GM23338 (cell line): ENCODE results near the gene PIP5K1C. TPM values are rescaled to one million over a fixed set of nuclear protein-coding genes. Genes with fewer than 3 reads are reported as not detected.

Source experiments
- ATAC-seq: fragments of 200-7000 bp; cut with Tn5 transposase; 3 replicates; pipeline ENCODE4 v1.9.1; 2020
- DNase-seq: peaks from one replicate; pipeline ENCODE4 v3.0.0-alpha.2; 2015; ENCODE audit warnings: low spot score
- H2AFZ ChIP-seq: fragments of 200-600 bp; sonication (generic); 2 replicates; pipeline ENCODE4 v1.8.0; 2016; ENCODE audit warnings: antibody characterized with exemption, mild to moderate bottlenecking, moderate library complexity
- H3F3A ChIP-seq: fragments of 200-600 bp; sonication (generic); replicated peaks from 2 replicates; pipeline ENCODE4 v1.8.0; 2017; ENCODE audit warnings: antibody characterized with exemption, mixed run types, low read depth
- H3K27ac ChIP-seq: fragments of 200-600 bp; sonication (generic); 2 replicates; pipeline ENCODE4 v1.6.1; 2016; ENCODE audit warnings: low read depth
- H3K27me3 ChIP-seq: fragments of 200-600 bp; sonication (generic); 2 replicates; pipeline ENCODE4 v1.8.0; 2016; ENCODE audit warnings: mild to moderate bottlenecking, mixed run types, moderate library complexity; ENCODE audit not compliant: insufficient read depth
- H3K36me3 ChIP-seq: fragments of 200-600 bp; sonication (generic); 2 replicates; pipeline ENCODE4 v1.8.0; 2016; ENCODE audit warnings: mild to moderate bottlenecking; ENCODE audit not compliant: insufficient read depth
- H3K4me1 ChIP-seq: fragments of 200-600 bp; sonication (generic); 2 replicates; pipeline ENCODE4 v1.8.0; 2016; ENCODE audit warnings: mild to moderate bottlenecking, moderate library complexity; ENCODE audit not compliant: insufficient read depth
- H3K4me2 ChIP-seq: fragments of 200-600 bp; sonication (generic); 2 replicates; pipeline ENCODE4 v1.7.1; 2017; ENCODE audit warnings: mixed run types
- H3K4me3 ChIP-seq: fragments of 200-600 bp; sonication (generic); 2 replicates; pipeline ENCODE4 v1.6.1; 2016; ENCODE audit warnings: mixed run types
- H3K79me2 ChIP-seq: fragments of 200-600 bp; sonication (generic); replicated peaks from 2 replicates; pipeline ENCODE4 v1.8.0; 2017; ENCODE audit warnings: mild to moderate bottlenecking; ENCODE audit not compliant: insufficient read depth
- H3K9me2 ChIP-seq: fragments of 200-600 bp; sonication (generic); 2 replicates; pipeline ENCODE4 v1.8.0; 2017; ENCODE audit not compliant: insufficient read depth
- H4K20me1 ChIP-seq: fragments of 200-600 bp; sonication (generic); replicated peaks from 2 replicates; pipeline ENCODE4 v1.8.0; 2017; ENCODE audit warnings: mild to moderate bottlenecking; ENCODE audit not compliant: insufficient read depth
- H3K27ac Mint-ChIP-seq: 2 replicates; pipeline ENCODE4 v1.8.0; 2020; ENCODE audit warnings: inconsistent platforms, mild to moderate bottlenecking, moderate library complexity, mixed read lengths
- H3K27me3 Mint-ChIP-seq: 3 replicates; pipeline ENCODE4 v1.8.0; 2022; ENCODE audit warnings: low read depth, mild to moderate bottlenecking, moderate library complexity, mixed read lengths, inconsistent platforms; ENCODE audit not compliant: insufficient read depth, poor library complexity
- H3K36me3 Mint-ChIP-seq: 3 replicates; pipeline ENCODE4 v1.8.0; 2021; ENCODE audit warnings: low read depth, mild to moderate bottlenecking, inconsistent platforms, moderate library complexity, mixed read lengths
- H3K4me1 Mint-ChIP-seq: 3 replicates; pipeline ENCODE4 v1.8.0; 2020; ENCODE audit warnings: mild to moderate bottlenecking, inconsistent platforms, mixed read lengths
- H3K4me3 Mint-ChIP-seq: 3 replicates; pipeline ENCODE4 v1.8.0; 2021; ENCODE audit warnings: moderate library complexity, mild to moderate bottlenecking, inconsistent platforms, mixed read lengths
- H3K9me3 Mint-ChIP-seq: 3 replicates; pipeline ENCODE4 v1.8.0; 2020; ENCODE audit warnings: moderate library complexity, mild to moderate bottlenecking, inconsistent platforms, mixed read lengths
- EZH2phosphoT487 ChIP-seq: fragments of 200-600 bp; sonication (generic); IDR thresholded peaks from one replicate; pipeline ENCODE4 v1.8.1; 2018; ENCODE audit warnings: antibody characterized with exemption; ENCODE audit not compliant: unreplicated experiment
- NANOG ChIP-seq: IDR thresholded peaks from 2 replicates; pipeline ENCODE4 v1.6.1; 2016; ENCODE audit warnings: antibody characterized with exemption, borderline replicate concordance
- ZNF331 ChIP-seq: fragments of 250-450 bp; sonication (Bioruptor Pico); IDR thresholded peaks from 2 replicates; pipeline ENCODE4 v1.5.0; 2020; ENCODE audit warnings: low read depth, mild to moderate bottlenecking, moderate library complexity
- polyA plus RNA-seq: library from polyadenylated mRNA; unstranded; fragments of >200 nt; fragmentation: Nextera tagmentation; extraction: Ambion mirVana; gene quantifications from 2 replicates; pipeline ENCODE4 v1.2.1, GENCODE V29; 2016
- total RNA-seq: library from RNA; depleted of rRNA; stranded (reverse); fragments of >200 nt; shearing (Covaris generic); gene quantifications from 2 replicates; pipeline ENCODE4 v1.2.3, GENCODE V29; 2014
- TF ChIP-seq, protein P1 (sequence below): IDR thresholded peaks from 2 replicates; pipeline ENCODE4 v1.6.1; 2016; ENCODE audit warnings: antibody characterized with exemption
- TF ChIP-seq, protein P2 (sequence below): fragments of 250-450 bp; sonication (Bioruptor Pico); IDR thresholded peaks from 2 replicates; pipeline ENCODE4 v1.5.0; 2020; ENCODE audit warnings: mild to moderate bottlenecking, moderate library complexity
- TF ChIP-seq, protein P3 (sequence below), 2 experiments: fragments of 200-600 bp in 1 of 2; sonication (generic) in 1 of 2; conservative IDR thresholded peaks; 2 replicates each; pipeline versions ENCODE4 v1.5.1 to v1.6.1; 2016 to 2017; ENCODE audit warnings: antibody characterized with exemption in 2 of 2, low read depth in 2 of 2, mild to moderate bottlenecking in 2 of 2, moderate library complexity in 1 of 2

Gene PIP5K1C
- total and polyA plus RNA-seq, 2 experiments from 2014 or later, result 11.8 to 46.7 TPM

DNA sequence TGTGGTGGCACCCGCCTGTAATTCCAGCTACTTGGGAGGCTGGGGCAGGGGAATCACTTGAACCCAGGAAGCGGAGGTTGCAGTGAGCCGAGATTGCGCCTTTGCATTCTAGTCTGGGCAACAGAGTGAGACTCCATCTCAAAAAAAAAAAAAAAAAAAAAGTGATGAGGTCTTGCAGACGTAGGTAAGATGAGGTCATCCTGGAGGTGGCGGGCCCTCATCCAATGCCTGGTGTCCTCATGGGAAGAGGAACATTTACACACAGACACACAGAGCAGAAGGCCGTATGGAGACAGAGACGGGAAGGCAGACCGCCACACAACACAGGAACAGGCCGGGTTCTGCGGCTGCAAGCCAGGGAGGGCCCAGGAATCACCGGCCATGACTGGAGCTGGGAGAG, 78.0 kb downstream of the PIP5K1C start:
- Histone ChIP-seq H4K20me1 (peaks cover 18% of the 10 kb centered on the region), H3K4me1 (peaks cover 9% of the 10 kb centered on the region; the same call in 1 of the 2 replicates), H3K4me3 (no peak overlapping the region), H2AFZ (no peak overlapping the region), H3K9me2 (no peaks in the 10 kb centered on the region), H3F3A (0 out of 2 replicates have a peak, but pooled peaks cover 4% of the 10 kb centered on the region), H3K27me3 (no peaks in the 10 kb centered on the region), H3K27ac (no peak overlapping the region), H3K79me2 (peaks cover 23% of the 10 kb centered on the region), H3K36me3 (no peaks in the 10 kb centered on the region), H3K4me2 (no peak overlapping the region)
- no peaks in the 10 kb centered on the region for H3K9me3 Mint-ChIP-seq
- peaks cover 18% of the 10 kb centered on the region for H3K27me3 Mint-ChIP-seq
- ATAC-seq (no peak), DNase-seq (no peak)
- TF ChIP-seq, protein P1, sequence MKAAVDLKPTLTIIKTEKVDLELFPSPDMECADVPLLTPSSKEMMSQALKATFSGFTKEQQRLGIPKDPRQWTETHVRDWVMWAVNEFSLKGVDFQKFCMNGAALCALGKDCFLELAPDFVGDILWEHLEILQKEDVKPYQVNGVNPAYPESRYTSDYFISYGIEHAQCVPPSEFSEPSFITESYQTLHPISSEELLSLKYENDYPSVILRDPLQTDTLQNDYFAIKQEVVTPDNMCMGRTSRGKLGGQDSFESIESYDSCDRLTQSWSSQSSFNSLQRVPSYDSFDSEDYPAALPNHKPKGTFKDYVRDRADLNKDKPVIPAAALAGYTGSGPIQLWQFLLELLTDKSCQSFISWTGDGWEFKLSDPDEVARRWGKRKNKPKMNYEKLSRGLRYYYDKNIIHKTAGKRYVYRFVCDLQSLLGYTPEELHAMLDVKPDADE, result no peak
- no peak for TF ChIP-seq EZH2phosphoT487
- TF ChIP-seq, protein P2, sequence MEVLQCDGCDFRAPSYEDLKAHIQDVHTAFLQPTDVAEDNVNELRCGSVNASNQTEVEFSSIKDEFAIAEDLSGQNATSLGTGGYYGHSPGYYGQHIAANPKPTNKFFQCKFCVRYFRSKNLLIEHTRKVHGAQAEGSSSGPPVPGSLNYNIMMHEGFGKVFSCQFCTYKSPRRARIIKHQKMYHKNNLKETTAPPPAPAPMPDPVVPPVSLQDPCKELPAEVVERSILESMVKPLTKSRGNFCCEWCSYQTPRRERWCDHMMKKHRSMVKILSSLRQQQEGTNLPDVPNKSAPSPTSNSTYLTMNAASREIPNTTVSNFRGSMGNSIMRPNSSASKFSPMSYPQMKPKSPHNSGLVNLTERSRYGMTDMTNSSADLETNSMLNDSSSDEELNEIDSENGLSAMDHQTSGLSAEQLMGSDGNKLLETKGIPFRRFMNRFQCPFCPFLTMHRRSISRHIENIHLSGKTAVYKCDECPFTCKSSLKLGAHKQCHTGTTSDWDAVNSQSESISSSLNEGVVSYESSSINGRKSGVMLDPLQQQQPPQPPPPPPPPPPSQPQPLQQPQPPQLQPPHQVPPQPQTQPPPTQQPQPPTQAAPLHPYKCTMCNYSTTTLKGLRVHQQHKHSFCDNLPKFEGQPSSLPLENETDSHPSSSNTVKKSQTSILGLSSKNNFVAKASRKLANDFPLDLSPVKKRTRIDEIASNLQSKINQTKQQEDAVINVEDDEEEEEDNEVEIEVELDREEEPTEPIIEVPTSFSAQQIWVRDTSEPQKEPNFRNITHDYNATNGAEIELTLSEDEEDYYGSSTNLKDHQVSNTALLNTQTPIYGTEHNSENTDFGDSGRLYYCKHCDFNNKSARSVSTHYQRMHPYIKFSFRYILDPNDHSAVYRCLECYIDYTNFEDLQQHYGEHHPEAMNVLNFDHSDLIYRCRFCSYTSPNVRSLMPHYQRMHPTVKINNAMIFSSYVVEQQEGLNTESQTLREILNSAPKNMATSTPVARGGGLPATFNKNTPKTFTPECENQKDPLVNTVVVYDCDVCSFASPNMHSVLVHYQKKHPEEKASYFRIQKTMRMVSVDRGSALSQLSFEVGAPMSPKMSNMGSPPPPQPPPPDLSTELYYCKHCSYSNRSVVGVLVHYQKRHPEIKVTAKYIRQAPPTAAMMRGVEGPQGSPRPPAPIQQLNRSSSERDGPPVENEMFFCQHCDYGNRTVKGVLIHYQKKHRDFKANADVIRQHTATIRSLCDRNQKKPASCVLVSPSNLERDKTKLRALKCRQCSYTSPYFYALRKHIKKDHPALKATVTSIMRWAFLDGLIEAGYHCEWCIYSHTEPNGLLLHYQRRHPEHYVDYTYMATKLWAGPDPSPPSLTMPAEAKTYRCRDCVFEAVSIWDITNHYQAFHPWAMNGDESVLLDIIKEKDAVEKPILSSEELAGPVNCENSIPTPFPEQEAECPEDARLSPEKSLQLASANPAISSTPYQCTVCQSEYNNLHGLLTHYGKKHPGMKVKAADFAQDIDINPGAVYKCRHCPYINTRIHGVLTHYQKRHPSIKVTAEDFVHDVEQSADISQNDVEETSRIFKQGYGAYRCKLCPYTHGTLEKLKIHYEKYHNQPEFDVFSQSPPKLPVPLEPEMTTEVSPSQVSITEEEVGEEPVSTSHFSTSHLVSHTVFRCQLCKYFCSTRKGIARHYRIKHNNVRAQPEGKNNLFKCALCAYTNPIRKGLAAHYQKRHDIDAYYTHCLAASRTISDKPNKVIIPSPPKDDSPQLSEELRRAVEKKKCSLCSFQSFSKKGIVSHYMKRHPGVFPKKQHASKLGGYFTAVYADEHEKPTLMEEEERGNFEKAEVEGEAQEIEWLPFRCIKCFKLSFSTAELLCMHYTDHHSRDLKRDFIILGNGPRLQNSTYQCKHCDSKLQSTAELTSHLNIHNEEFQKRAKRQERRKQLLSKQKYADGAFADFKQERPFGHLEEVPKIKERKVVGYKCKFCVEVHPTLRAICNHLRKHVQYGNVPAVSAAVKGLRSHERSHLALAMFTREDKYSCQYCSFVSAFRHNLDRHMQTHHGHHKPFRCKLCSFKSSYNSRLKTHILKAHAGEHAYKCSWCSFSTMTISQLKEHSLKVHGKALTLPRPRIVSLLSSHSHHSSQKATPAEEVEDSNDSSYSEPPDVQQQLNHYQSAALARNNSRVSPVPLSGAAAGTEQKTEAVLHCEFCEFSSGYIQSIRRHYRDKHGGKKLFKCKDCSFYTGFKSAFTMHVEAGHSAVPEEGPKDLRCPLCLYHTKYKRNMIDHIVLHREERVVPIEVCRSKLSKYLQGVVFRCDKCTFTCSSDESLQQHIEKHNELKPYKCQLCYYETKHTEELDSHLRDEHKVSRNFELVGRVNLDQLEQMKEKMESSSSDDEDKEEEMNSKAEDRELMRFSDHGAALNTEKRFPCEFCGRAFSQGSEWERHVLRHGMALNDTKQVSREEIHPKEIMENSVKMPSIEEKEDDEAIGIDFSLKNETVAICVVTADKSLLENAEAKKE, result no peak
- TF ChIP-seq, protein P3, sequence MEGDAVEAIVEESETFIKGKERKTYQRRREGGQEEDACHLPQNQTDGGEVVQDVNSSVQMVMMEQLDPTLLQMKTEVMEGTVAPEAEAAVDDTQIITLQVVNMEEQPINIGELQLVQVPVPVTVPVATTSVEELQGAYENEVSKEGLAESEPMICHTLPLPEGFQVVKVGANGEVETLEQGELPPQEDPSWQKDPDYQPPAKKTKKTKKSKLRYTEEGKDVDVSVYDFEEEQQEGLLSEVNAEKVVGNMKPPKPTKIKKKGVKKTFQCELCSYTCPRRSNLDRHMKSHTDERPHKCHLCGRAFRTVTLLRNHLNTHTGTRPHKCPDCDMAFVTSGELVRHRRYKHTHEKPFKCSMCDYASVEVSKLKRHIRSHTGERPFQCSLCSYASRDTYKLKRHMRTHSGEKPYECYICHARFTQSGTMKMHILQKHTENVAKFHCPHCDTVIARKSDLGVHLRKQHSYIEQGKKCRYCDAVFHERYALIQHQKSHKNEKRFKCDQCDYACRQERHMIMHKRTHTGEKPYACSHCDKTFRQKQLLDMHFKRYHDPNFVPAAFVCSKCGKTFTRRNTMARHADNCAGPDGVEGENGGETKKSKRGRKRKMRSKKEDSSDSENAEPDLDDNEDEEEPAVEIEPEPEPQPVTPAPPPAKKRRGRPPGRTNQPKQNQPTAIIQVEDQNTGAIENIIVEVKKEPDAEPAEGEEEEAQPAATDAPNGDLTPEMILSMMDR (conservative IDR thresholded peaks at IDR 0.05; ENCODE audit: low read depth in 2 of 2), result no peak
- no peak for TF ChIP-seq ZNF331 (CRISPR knock-in tag)
- no peak for TF ChIP-seq NANOG
- H3K27ac Mint-ChIP-seq, result no peak overlapping the region
- peaks cover 13% of the 10 kb centered on the region for H3K4me1 Mint-ChIP-seq
- H3K4me3 Mint-ChIP-seq, result no peak overlapping the region; the same call in 2 of the 3 replicates
- peaks cover 14% of the 10 kb centered on the region for H3K36me3 Mint-ChIP-seq
